IMR-90 (cell line): ENCODE data around the gene PCDHA5. TPM values are rescaled to one million over a fixed set of nuclear protein-coding genes. Genes with fewer than 3 reads are reported as not detected.
A peak's percentile ranks its signal among the peaks of the same experiment; 100 is the strongest.

Experiments
- ATAC-seq: fragments of 200-7000 bp; cut with Tn5 transposase; 2 replicates; pipeline ENCODE4 v1.9.1; 2020; ENCODE audit warnings: low read depth, mild to moderate bottlenecking, moderate library complexity
- BruUV-seq: library from RNA; stranded (reverse); fragments of 400-500 nt; replicated peaks from 2 replicates; lab custom pipeline; 2021; lab: Mats Ljungman, UMichigan
- CTCF ChIA-PET: fragments of 300-600 bp; formaldehyde crosslinking; extraction: SDS; loops from one replicate; lab custom pipeline; 2021; ENCODE audit warnings: antibody characterized with exemption; lab: Yijun Ruan, JAX
- POLR2A ChIA-PET: fragments of 300-600 bp; sonication (Branson Sonifier 250); formaldehyde crosslinking; loops from one replicate; lab custom pipeline; 2022; ENCODE audit warnings: antibody characterized with exemption; ENCODE audit not compliant: unreplicated experiment; lab: Charles Lee
- DNase-seq: peaks from one replicate; pipeline ENCODE4 v3.0.0; 2013
- H2AFZ ChIP-seq: replicated peaks from 2 replicates; pipeline ENCODE3; 2013; ENCODE audit warnings: low read length, mild to moderate bottlenecking; ENCODE audit not compliant: poor library complexity
- H2AK5ac ChIP-seq: 2 replicates; pipeline ENCODE4 v1.6.1; 2013; ENCODE audit warnings: low read depth, low read length, inconsistent platforms
- H2AK9ac ChIP-seq: replicated peaks from 2 replicates; pipeline ENCODE3; 2013; ENCODE audit warnings: mild to moderate bottlenecking, low read depth, low read length, moderate library complexity; ENCODE audit not compliant: poor library complexity
- H2BK120ac ChIP-seq: 2 replicates; pipeline ENCODE4 v1.6.1; 2013; ENCODE audit warnings: low read depth, low read length, inconsistent platforms
- H2BK15ac ChIP-seq: 3 replicates; pipeline ENCODE4 v1.6.1; 2013; ENCODE audit warnings: low read depth, low read length, inconsistent platforms
- H2BK20ac ChIP-seq: 2 replicates; pipeline ENCODE4 v1.6.1; 2013; ENCODE audit warnings: low read depth, mild to moderate bottlenecking, inconsistent platforms, low read length, moderate library complexity
- H2BK5ac ChIP-seq: 2 replicates; pipeline ENCODE4 v1.6.1; 2013; ENCODE audit warnings: mild to moderate bottlenecking, low read depth, low read length, inconsistent platforms; ENCODE audit not compliant: poor library complexity, severe bottlenecking
- H3K14ac ChIP-seq: replicated peaks from 2 replicates; pipeline ENCODE4 v1.6.1; 2013; ENCODE audit warnings: low read depth, low read length, inconsistent platforms
- H3K18ac ChIP-seq: 2 replicates; pipeline ENCODE4 v1.6.1; 2013; ENCODE audit warnings: low read depth, low read length, control low read depth
- H3K23ac ChIP-seq: 2 replicates; pipeline ENCODE4 v1.6.1; 2013; ENCODE audit warnings: low read depth, low read length, inconsistent platforms
- H3K27ac ChIP-seq: 2 replicates; pipeline ENCODE4 v1.5.1; 2013; ENCODE audit warnings: mild to moderate bottlenecking, control low read depth, low read length; ENCODE audit not compliant: insufficient read depth
- H3K27me3 ChIP-seq: 2 replicates; pipeline ENCODE4 v1.6.1; 2013; ENCODE audit warnings: low read length; ENCODE audit not compliant: control insufficient read depth, insufficient read depth
- H3K36me3 ChIP-seq: 2 replicates; pipeline ENCODE4 v1.6.1; 2013; ENCODE audit warnings: low read length, mixed read lengths; ENCODE audit not compliant: control insufficient read depth, insufficient read depth
- H3K4ac ChIP-seq: 2 replicates; pipeline ENCODE4 v1.6.1; 2013; ENCODE audit warnings: low read depth, low read length, inconsistent platforms
- H3K4me1 ChIP-seq: 2 replicates; pipeline ENCODE4 v1.6.1; 2013; ENCODE audit warnings: low read length, mixed read lengths; ENCODE audit not compliant: control insufficient read depth, insufficient read depth
- H3K4me2 ChIP-seq: 2 replicates; pipeline ENCODE4 v1.6.1; 2013; ENCODE audit warnings: low read depth, mild to moderate bottlenecking, control low read depth, low read length, moderate library complexity
- H3K4me3 ChIP-seq: 2 replicates; pipeline ENCODE4 v1.5.1; 2013; ENCODE audit warnings: low read depth, mild to moderate bottlenecking, control low read depth, low read length, moderate library complexity; ENCODE audit not compliant: insufficient read depth
- H3K56ac ChIP-seq: 2 replicates; pipeline ENCODE4 v1.6.1; 2013; ENCODE audit warnings: low read length, inconsistent platforms; ENCODE audit not compliant: insufficient read depth; ENCODE audit errors: extremely low read depth
- H3K79me1 ChIP-seq, 2 experiments: 2 replicates each; pipeline ENCODE4 v1.6.1; 2013; ENCODE audit warnings: low read length in 2 of 2, inconsistent platforms in 1 of 2, low read depth in 1 of 2
- H3K9ac ChIP-seq: 2 replicates; pipeline ENCODE4 v1.6.1; 2013; ENCODE audit warnings: low read depth, low read length, control low read depth
- H3K9me1 ChIP-seq: 2 replicates; pipeline ENCODE4 v1.6.1; 2013; ENCODE audit warnings: low read length, inconsistent platforms; ENCODE audit not compliant: insufficient read depth
- H3K9me3 ChIP-seq: 2 replicates; pipeline ENCODE4 v1.6.1; 2013; ENCODE audit warnings: low read length; ENCODE audit not compliant: control insufficient read depth, insufficient read depth
- H4K20me1 ChIP-seq: 2 replicates; pipeline ENCODE4 v1.6.1; 2013; ENCODE audit warnings: low read length, inconsistent platforms; ENCODE audit not compliant: insufficient read depth
- H4K5ac ChIP-seq: 2 replicates; pipeline ENCODE4 v1.6.1; 2013; ENCODE audit warnings: mild to moderate bottlenecking, low read depth, low read length, control low read depth
- H4K8ac ChIP-seq, 2 experiments: 2 replicates each; pipeline ENCODE4 v1.6.1; 2013; ENCODE audit warnings: low read depth in 2 of 2, low read length in 2 of 2, control low read depth in 1 of 2, inconsistent platforms in 1 of 2
- H4K91ac ChIP-seq: 2 replicates; pipeline ENCODE4 v1.6.1; 2013; ENCODE audit warnings: low read depth, low read length, inconsistent platforms; ENCODE audit not compliant: insufficient read depth
- BHLHE40 ChIP-seq: fragments of 150-350 bp; IDR thresholded peaks from 2 replicates; pipeline ENCODE4 v1.6.1; 2016; ENCODE audit warnings: mild to moderate bottlenecking, low read depth, low read length
- CTCF ChIP-seq: conservative IDR thresholded peaks from 2 replicates; pipeline ENCODE4 v1.5.1; 2012; ENCODE audit warnings: mild to moderate bottlenecking, low read depth, low read length, improper control_type of control experiment
- WGBS, 2 experiments: methylation state at CpG; one replicate each; pipeline versions ENCODE4 v1.1.5 to v1.1.7; 2013; ENCODE audit warnings: missing lambda C conversion rate in 2 of 2; ENCODE audit not compliant: insufficient read length in 1 of 2; ENCODE audit errors: extremely low coverage in 2 of 2; 5-methylcytosine and 5-hydroxymethylcytosine counted together
- dilution Hi-C: fragments of 300-500 bp; cut with HindIII; formaldehyde crosslinking; loops from one replicate; pipeline ENCODE4 v1.14.3; 2018; ENCODE audit warnings: low sequenced_read_pairs; ENCODE audit not compliant: unreplicated experiment
- in situ Hi-C: fragments of 300-500 bp; cut with MboI; formaldehyde crosslinking; loops from 3 replicates; pipeline ENCODE4 v1.14.3; 2019; ENCODE audit warnings: low sequenced_read_pairs, inconsistent platforms, mixed read lengths
- intact Hi-C: fragments of 100-400 bp; cut with micrococcal nuclease; formaldehyde crosslinking; loops from 2 replicates; pipeline ENCODE4 v1.10.0; 2022
- polyA plus RNA-seq, 3 experiments: library from polyadenylated mRNA; depleted of rRNA; stranded (reverse); fragments of >200 nt; gene quantifications; 2 replicates each; pipeline ENCODE4 v1.2.3, GENCODE V29; 2012; ENCODE audit warnings: low replicate concordance in 1 of 3
- total RNA-seq: library from RNA; depleted of rRNA; stranded (reverse); fragments of >200 nt; gene quantifications from 2 replicates; pipeline ENCODE4 v1.2.3, GENCODE V29; 2012

The PCDHA5 gene
- total and polyA plus RNA-seq, 2 of the 4 experiments (the other 2 are of a cell fraction) = not detected

- Histone ChIP-seq H3K18ac (no peak within 1 kb of the TSS), H2BK5ac (no peak within 1 kb of the TSS), H3K4ac (no peak within 1 kb of the TSS), H4K5ac (no peak within 1 kb of the TSS), H3K4me1 (no peaks in the 10 kb centered on the region), H3K79me1 (no peaks in the 10 kb centered on the region), H3K4me3 (peak within 1 kb of the TSS; percentile 36; the same call in 1 of the 2 replicates), H4K91ac (no peak within 1 kb of the TSS), H3K9me1 (no peaks in the 10 kb centered on the region), H2AK9ac (no peak within 1 kb of the TSS), H3K56ac (no peak within 1 kb of the TSS), H3K36me3 (no peaks in the 10 kb centered on the region), H3K27ac (no peak within 1 kb of the TSS), H2BK20ac (no peak within 1 kb of the TSS), H3K9me3 (peaks cover 26% of the 10 kb centered on the region), H3K4me2 (peak within 1 kb of the TSS; percentile 50), H2AFZ (no peak within 1 kb of the TSS), H4K8ac (no peak within 1 kb of the TSS), H3K9ac (no peak within 1 kb of the TSS), H3K27me3 (no peaks in the 10 kb centered on the region), H2BK15ac (no peak within 1 kb of the TSS), H3K14ac (no peak within 1 kb of the TSS), H2BK120ac (no peak within 1 kb of the TSS), H2AK5ac (no peak within 1 kb of the TSS), H4K20me1 (no peaks in the 10 kb centered on the region), H3K23ac (no peak within 1 kb of the TSS)
- no TSS peak for BruUV-seq
- intact Hi-C loops (no loop called here), in situ Hi-C loops (no loop called here), dilution Hi-C loops (no loop called here)
- TF ChIP-seq BHLHE40 (no peak), CTCF (peak; percentile 30)
- ATAC-seq (no peak), DNase-seq (peak; percentile 1)
- ChIA-PET POLR2A (no interaction called here), CTCF (no interaction called here)
- 30% methylated on average over 6 of the region's 29 CpGs; no CpG with 5 or more reads in 1 of the 2 experiments for WGBS, 2 experiments
Measured at GRCh38 chr5:140800816-140801493, 20.5 kb upstream of the PCDHA5 start, which contains the start of gene PCDHA3. TSS of gene PCDHA3 (plus strand) at chr5:140801057.
